PFSK-1 (cell line): ENCODE measurements around the gene TLN1.

ENCODE experiments used
- FOXP2 ChIP-seq: optimal IDR thresholded peaks from 2 replicates; pipeline ENCODE3; 2011; ENCODE audit warnings: borderline replicate concordance, control low read depth, inconsistent platforms; ENCODE audit not compliant: insufficient read depth; ENCODE audit errors: extremely low read length, extremely low read depth
- POLR2AphosphoS5 ChIP-seq: IDR thresholded peaks from 2 replicates; pipeline ENCODE4 v1.6.1; 2012; ENCODE audit warnings: low read depth, mild to moderate bottlenecking, control low read depth, low read length, moderate library complexity
- REST ChIP-seq, 2 experiments: IDR thresholded peaks; 2 replicates each; pipeline versions ENCODE4 v1.6.1 to v1.8.0; 2011 to 2012; ENCODE audit warnings: low read depth in 2 of 2, low read length in 2 of 2, control low read depth in 1 of 2, inconsistent platforms in 1 of 2, mild to moderate bottlenecking in 1 of 2, moderate library complexity in 1 of 2; ENCODE audit not compliant: insufficient read depth in 1 of 2
- SIN3A ChIP-seq: IDR thresholded peaks from 2 replicates; pipeline ENCODE4 v1.6.1; 2012; ENCODE audit warnings: mild to moderate bottlenecking, low read length, moderate library complexity, borderline replicate concordance; ENCODE audit not compliant: insufficient read depth
- TAF1 ChIP-seq: IDR thresholded peaks from 2 replicates; pipeline ENCODE4 v1.6.1; 2012; ENCODE audit warnings: low read length, control low read depth, borderline replicate concordance; ENCODE audit not compliant: insufficient read depth

TLN1 gene

GRCh38 chr9:35755071-35755470 lies 23.1 kb upstream of the TLN1 start:
- no peak for TF ChIP-seq SIN3A

- TF ChIP-seq SIN3A, result no peak
- TF ChIP-seq REST (IDR thresholded peaks at IDR 0.05; ENCODE audit: insufficient read depth in 1 of 2, low read depth in 2 of 2, low read length in 2 of 2), result no peak
- no peak for TF ChIP-seq FOXP2
- TF ChIP-seq POLR2AphosphoS5, result no peak
- no peak for TF ChIP-seq TAF1
These were observed 22.3 kb upstream of the TLN1 start, which contains the start of gene MSMP for GRCh38 chr9:35754264-35754663. Gene MSMP (minus strand): TSS chr9:35754276. CDS start chr9:35754129, 147 bp downstream.

GRCh38 chr9:35753466-35753865 lies 21.5 kb upstream of the TLN1 start:
- TF ChIP-seq POLR2AphosphoS5 (no peak), TAF1 (no peak), SIN3A (no peak), REST (IDR thresholded peaks at IDR 0.05; ENCODE audit: insufficient read depth in 1 of 2, low read depth in 2 of 2, low read length in 2 of 2) (no peak), FOXP2 (no peak)

GRCh38 chr9:35750256-35750531 lies 18.2 kb upstream of the TLN1 start:
- no peak for TF ChIP-seq POLR2AphosphoS5
- no peak for TF ChIP-seq TAF1
- TF ChIP-seq FOXP2, result no peak
- no peak for TF ChIP-seq SIN3A
- no peak for TF ChIP-seq REST (IDR thresholded peaks at IDR 0.05; ENCODE audit: insufficient read depth in 1 of 2, low read depth in 2 of 2, low read length in 2 of 2)

GRCh38 chr9:35749515-35750255 lies 17.7 kb upstream of the TLN1 start:
- TF ChIP-seq REST (IDR thresholded peaks at IDR 0.05; ENCODE audit: insufficient read depth in 1 of 2, low read depth in 2 of 2, low read length in 2 of 2) (no peak), POLR2AphosphoS5 (no peak), TAF1 (no peak), SIN3A (no peak), FOXP2 (no peak)
